ENCODE data around the gene HCFC2.

- TF ChIP-seq, protein P1, sequence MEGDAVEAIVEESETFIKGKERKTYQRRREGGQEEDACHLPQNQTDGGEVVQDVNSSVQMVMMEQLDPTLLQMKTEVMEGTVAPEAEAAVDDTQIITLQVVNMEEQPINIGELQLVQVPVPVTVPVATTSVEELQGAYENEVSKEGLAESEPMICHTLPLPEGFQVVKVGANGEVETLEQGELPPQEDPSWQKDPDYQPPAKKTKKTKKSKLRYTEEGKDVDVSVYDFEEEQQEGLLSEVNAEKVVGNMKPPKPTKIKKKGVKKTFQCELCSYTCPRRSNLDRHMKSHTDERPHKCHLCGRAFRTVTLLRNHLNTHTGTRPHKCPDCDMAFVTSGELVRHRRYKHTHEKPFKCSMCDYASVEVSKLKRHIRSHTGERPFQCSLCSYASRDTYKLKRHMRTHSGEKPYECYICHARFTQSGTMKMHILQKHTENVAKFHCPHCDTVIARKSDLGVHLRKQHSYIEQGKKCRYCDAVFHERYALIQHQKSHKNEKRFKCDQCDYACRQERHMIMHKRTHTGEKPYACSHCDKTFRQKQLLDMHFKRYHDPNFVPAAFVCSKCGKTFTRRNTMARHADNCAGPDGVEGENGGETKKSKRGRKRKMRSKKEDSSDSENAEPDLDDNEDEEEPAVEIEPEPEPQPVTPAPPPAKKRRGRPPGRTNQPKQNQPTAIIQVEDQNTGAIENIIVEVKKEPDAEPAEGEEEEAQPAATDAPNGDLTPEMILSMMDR (optimal IDR thresholded peaks at IDR 0.05 in 1 of 3, IDR thresholded peaks at IDR 0.05 in 1 of 3, conservative IDR thresholded peaks at IDR 0.05 in 1 of 3; ENCODE audit: extremely low read depth in 1 of 3, insufficient read depth in 2 of 3, low read length in 3 of 3): no peak
- TF ChIP-seq EZH2 (IDR thresholded peaks at IDR 0.05; ENCODE audit: low read length): no peak
These were observed 42.6 kb downstream of the HCFC2 start for GRCh38 chr12:104106965-104107364.

All from keratinocyte (primary cell).